Measurements from ENCODE around the gene ITSN1.

GRCh38 chr21:33794596-33794995 is 152.3 kb downstream of the ITSN1 start:
- TF ChIP-seq, protein P1, sequence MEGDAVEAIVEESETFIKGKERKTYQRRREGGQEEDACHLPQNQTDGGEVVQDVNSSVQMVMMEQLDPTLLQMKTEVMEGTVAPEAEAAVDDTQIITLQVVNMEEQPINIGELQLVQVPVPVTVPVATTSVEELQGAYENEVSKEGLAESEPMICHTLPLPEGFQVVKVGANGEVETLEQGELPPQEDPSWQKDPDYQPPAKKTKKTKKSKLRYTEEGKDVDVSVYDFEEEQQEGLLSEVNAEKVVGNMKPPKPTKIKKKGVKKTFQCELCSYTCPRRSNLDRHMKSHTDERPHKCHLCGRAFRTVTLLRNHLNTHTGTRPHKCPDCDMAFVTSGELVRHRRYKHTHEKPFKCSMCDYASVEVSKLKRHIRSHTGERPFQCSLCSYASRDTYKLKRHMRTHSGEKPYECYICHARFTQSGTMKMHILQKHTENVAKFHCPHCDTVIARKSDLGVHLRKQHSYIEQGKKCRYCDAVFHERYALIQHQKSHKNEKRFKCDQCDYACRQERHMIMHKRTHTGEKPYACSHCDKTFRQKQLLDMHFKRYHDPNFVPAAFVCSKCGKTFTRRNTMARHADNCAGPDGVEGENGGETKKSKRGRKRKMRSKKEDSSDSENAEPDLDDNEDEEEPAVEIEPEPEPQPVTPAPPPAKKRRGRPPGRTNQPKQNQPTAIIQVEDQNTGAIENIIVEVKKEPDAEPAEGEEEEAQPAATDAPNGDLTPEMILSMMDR (IDR thresholded peaks at IDR 0.05), result no peak
- TF ChIP-seq POLR2A (IDR thresholded peaks at IDR 0.05), result no peak
